ENCODE results near the gene HACE1.

HACE1 gene

DNA sequence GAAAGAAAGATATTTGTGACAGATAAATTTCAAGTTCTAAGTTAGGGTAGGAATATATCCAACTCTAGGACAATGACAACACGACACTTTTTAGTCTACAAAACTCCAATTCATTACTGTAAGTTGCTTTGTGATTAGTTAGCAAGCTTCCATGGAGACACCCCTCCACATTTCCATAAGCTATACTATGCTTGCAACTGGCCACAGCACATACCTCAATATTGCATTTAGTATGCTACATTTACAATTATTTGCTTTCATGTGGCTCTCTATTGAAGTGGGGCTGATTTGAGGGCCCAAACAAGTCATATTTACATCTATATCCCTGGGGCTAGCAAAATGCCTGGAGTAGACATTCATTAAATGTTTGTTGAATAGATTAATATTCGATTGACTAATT is 129.3 kb downstream of the HACE1 start:
- Mint-ChIP-seq H3K9me3 (no peaks in the 10 kb centered on the region), H3K4me3 (no peak overlapping the region), H3K27me3 (no peaks in the 10 kb centered on the region), H3K27ac (no peak overlapping the region), H3K4me1 (ENCODE audit: low read depth) (no peaks in the 10 kb centered on the region), H3K36me3 (ENCODE audit: low read depth) (peaks cover 16% of the 10 kb centered on the region)
- no peak for DNase-seq

DNA sequence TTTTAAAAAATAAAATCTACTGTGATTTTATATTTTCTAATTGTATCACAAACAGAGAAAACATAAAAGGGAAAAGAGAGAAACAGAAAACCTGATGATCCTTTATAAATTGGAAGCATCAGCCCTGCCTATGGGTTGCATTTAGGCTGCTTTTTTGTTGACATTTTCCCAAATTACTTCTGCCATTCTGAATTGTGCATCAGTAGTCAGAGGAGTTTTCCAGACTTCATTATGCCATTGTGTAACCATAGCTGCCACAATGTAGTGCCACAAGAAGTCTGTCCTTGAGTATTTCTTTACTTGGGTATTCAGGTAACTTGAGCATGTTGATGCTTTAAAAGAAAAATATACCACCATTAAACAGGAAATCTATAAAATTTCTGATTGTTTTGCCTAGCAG is 130.3 kb downstream of the HACE1 start:
- Mint-ChIP-seq H3K4me1 (ENCODE audit: low read depth) (no peaks in the 10 kb centered on the region), H3K4me3 (no peak overlapping the region), H3K27me3 (no peaks in the 10 kb centered on the region), H3K27ac (no peak overlapping the region), H3K36me3 (ENCODE audit: low read depth) (peaks cover 16% of the 10 kb centered on the region), H3K9me3 (no peaks in the 10 kb centered on the region)
- DNase-seq: no peak

DNA sequence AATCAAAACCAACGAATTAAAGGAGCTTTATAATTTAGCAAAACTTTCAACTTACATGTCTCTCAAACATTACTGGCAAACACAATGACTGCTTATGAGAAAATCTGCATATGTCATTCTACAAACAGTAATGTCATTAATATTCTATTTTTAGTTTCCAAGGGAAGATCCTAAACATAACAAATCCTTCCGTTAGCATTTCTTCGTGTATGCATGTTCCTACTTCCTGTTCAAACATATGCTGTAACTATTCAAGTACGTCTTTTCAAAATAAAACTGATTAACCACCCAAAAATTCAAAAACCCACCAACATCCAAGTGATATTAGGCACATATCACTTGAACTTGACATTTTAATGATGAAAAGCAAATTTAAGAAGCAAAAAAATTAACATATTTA is 131.3 kb downstream of the HACE1 start:
- peaks cover 16% of the 10 kb centered on the region for H3K36me3 Mint-ChIP-seq (ENCODE audit: low read depth)
- no peaks in the 10 kb centered on the region for H3K27me3 Mint-ChIP-seq
- H3K4me3 Mint-ChIP-seq: no peak overlapping the region
- no peak overlapping the region for H3K27ac Mint-ChIP-seq
- no peaks in the 10 kb centered on the region for H3K4me1 Mint-ChIP-seq (ENCODE audit: low read depth)
- DNase-seq: no peak
- H3K9me3 Mint-ChIP-seq: no peaks in the 10 kb centered on the region

- no peaks in the 10 kb centered on the region for H3K4me1 Mint-ChIP-seq (ENCODE audit: low read depth)
- no peaks in the 10 kb centered on the region for H3K9me3 Mint-ChIP-seq
- H3K27me3 Mint-ChIP-seq: no peaks in the 10 kb centered on the region
- H3K27ac Mint-ChIP-seq: no peak overlapping the region
- no peak overlapping the region for H3K4me3 Mint-ChIP-seq
- no peak for DNase-seq
- H3K36me3 Mint-ChIP-seq (ENCODE audit: low read depth): peaks cover 2% of the 10 kb centered on the region
Measured at GRCh38 chr6:104718672-104719071, 141.0 kb downstream of the HACE1 start.

DNA sequence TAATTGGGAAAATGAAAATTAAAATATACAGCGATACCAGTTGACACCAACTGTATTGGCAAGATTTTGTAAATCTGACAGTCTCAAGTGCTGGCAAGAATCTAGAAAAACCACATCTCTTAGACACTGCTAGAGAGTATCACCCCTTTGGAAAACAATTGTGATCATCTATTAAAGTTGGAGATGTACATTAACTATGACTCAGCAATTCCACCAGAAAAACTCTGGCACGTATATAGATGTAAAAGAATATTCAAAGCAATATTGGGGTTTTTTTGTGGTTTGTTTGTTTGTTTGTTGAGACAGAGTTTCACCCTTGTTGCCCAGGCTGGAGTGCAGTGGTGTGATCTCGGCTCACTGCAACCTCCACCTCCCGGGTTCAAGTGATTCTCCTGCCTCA is 142.9 kb downstream of the HACE1 start:
- DNase-seq: no peak
- Mint-ChIP-seq H3K9me3 (no peaks in the 10 kb centered on the region), H3K36me3 (ENCODE audit: low read depth) (peaks cover 2% of the 10 kb centered on the region), H3K27me3 (no peaks in the 10 kb centered on the region), H3K4me3 (no peak overlapping the region), H3K27ac (no peak overlapping the region), H3K4me1 (ENCODE audit: low read depth) (no peaks in the 10 kb centered on the region)

DNA sequence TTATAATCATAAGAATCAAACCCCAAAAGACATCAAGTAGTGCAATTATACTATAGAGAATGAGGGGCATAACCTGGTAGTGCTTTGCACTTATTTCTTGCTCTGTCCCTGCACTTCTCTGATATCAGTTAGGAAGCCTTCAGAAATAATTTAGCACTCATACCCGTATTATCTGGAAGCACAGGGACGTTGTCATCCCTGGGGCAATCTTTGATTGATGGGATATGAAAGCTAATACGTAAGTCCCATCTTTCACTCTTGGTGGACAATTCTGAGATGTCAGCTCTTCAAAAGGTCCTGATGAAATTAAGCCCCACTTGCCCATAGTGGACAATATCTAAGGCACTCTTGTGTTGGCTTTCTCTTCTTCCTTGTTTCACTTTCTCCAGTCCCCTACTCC is 144.9 kb downstream of the HACE1 start:
- Mint-ChIP-seq H3K4me1 (ENCODE audit: low read depth) (no peaks in the 10 kb centered on the region), H3K9me3 (no peaks in the 10 kb centered on the region), H3K27me3 (no peaks in the 10 kb centered on the region), H3K36me3 (ENCODE audit: low read depth) (peaks cover 2% of the 10 kb centered on the region), H3K4me3 (no peak overlapping the region), H3K27ac (no peak overlapping the region)
- no peak for DNase-seq

GRCh38 chr6:104713982-104714381 is 145.7 kb downstream of the HACE1 start:
- Mint-ChIP-seq H3K4me1 (ENCODE audit: low read depth) (no peaks in the 10 kb centered on the region), H3K4me3 (no peak overlapping the region), H3K9me3 (peaks cover 5% of the 10 kb centered on the region), H3K36me3 (ENCODE audit: low read depth) (peaks cover 2% of the 10 kb centered on the region), H3K27me3 (no peaks in the 10 kb centered on the region), H3K27ac (no peak overlapping the region)
- no peak for DNase-seq

GRCh38 chr6:104711371-104711770 is 148.3 kb downstream of the HACE1 start:
- H3K27ac Mint-ChIP-seq: no peak overlapping the region
- H3K27me3 Mint-ChIP-seq: no peaks in the 10 kb centered on the region
- H3K9me3 Mint-ChIP-seq: peaks cover 8% of the 10 kb centered on the region
- no peak for DNase-seq
- peaks cover 2% of the 10 kb centered on the region for H3K36me3 Mint-ChIP-seq (ENCODE audit: low read depth)
- H3K4me1 Mint-ChIP-seq (ENCODE audit: low read depth): peaks cover under 1% of the 10 kb centered on the region
- H3K4me3 Mint-ChIP-seq: no peak overlapping the region

DNA sequence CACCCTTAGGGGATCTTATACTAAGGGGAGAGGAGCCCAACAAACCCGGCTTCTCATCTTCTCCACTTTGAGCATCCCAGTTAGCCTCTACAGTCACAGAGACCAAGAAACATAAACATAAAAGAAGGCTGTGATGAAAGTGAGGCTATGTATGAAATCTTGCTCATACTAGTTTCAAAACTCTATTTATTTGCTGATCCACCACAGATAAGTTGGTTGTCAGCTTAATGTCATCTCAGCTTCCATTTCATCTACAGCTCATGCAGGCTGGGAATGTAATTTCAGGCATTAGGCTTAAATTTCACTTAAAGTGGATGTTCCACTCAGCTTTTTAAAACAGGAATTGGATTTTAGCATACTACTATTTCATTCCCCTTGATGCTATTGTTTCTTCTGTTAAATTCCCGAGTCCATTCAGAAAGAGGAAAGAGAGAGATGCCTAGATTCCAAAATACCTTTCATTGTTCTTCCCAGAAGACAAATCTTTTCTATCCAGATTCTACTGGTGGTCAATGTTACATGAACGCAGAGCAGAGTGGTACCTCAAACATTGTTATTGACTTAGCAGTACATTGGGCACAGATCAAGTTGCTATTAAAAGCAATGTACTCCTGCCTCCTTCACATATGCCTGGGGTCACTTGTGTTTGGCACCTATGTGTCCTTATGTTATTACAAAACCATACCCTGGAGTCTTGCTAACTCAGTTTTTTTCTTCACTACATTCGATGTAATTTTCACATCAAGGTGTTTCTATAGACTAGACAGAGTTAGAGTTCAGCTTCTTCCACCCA is 149.0 kb downstream of the HACE1 start:
- peaks cover 2% of the 10 kb centered on the region for H3K36me3 Mint-ChIP-seq (ENCODE audit: low read depth)
- no peaks in the 10 kb centered on the region for H3K27me3 Mint-ChIP-seq
- H3K27ac Mint-ChIP-seq: no peak overlapping the region
- no peak overlapping the region for H3K4me3 Mint-ChIP-seq
- H3K4me1 Mint-ChIP-seq (ENCODE audit: low read depth): peaks cover 6% of the 10 kb centered on the region
- H3K9me3 Mint-ChIP-seq: peaks cover 8% of the 10 kb centered on the region
- DNase-seq: no peak

GRCh38 chr6:104705916-104706442 is 153.7 kb downstream of the HACE1 start:
- Mint-ChIP-seq H3K4me3 (no peak overlapping the region), H3K27ac (no peak overlapping the region), H3K27me3 (no peaks in the 10 kb centered on the region), H3K36me3 (ENCODE audit: low read depth) (no peaks in the 10 kb centered on the region), H3K4me1 (ENCODE audit: low read depth) (peaks cover 37% of the 10 kb centered on the region), H3K9me3 (peaks cover 8% of the 10 kb centered on the region)
- DNase-seq: no peak

- H3K27ac Mint-ChIP-seq: peak overlapping the region; percentile 26
- peak overlapping the region; percentile 30 for H3K4me3 Mint-ChIP-seq
- H3K4me1 Mint-ChIP-seq (ENCODE audit: low read depth): peaks cover 37% of the 10 kb centered on the region
- no peak for DNase-seq
- no peaks in the 10 kb centered on the region for H3K36me3 Mint-ChIP-seq (ENCODE audit: low read depth)
- peaks cover 8% of the 10 kb centered on the region for H3K9me3 Mint-ChIP-seq
- no peaks in the 10 kb centered on the region for H3K27me3 Mint-ChIP-seq
Measured at GRCh38 chr6:104705095-104705707, 154.5 kb downstream of the HACE1 start.

- Mint-ChIP-seq H3K27ac (no peak overlapping the region), H3K4me1 (ENCODE audit: low read depth) (peaks cover 37% of the 10 kb centered on the region), H3K36me3 (ENCODE audit: low read depth) (no peaks in the 10 kb centered on the region), H3K4me3 (no peak overlapping the region), H3K9me3 (peaks cover 3% of the 10 kb centered on the region), H3K27me3 (no peaks in the 10 kb centered on the region)
- no peak for DNase-seq
Measured at GRCh38 chr6:104704191-104704590, 155.5 kb downstream of the HACE1 start.

DNA sequence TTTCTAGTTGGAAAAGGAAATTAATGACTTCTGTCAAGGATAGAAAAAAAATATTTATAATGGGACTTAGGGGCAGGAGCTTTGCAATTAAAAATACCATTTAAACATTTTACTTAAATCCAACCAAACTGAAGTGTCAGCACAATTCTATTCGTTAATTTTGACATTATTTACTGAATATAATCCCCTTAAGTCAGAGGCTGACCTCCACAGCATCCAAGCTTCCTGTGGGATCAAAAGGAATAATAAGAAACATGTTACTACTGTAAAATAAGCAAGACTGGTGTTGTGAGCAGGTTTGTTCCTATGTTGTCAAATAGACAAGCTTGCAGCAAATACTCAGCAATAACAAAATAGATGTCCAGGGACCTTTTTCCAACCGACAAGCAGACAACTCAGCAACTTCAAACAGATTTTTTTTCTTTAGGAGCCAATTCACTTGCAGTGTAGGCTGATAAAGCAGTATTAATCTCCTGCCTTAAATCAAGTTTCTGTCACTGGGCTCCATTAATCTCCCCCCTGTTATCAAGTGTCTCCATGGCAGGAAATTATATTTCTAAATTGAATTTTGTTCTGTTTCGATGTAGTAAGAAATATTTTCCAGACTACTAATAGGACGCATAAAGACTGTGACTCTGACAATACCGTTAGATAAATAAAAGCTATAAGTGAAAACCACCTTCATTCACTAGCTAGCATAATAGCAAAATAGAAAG is 157.4 kb downstream of the HACE1 start:
- Mint-ChIP-seq H3K9me3 (no peaks in the 10 kb centered on the region), H3K36me3 (ENCODE audit: low read depth) (no peaks in the 10 kb centered on the region), H3K4me3 (no peak overlapping the region), H3K27ac (no peak overlapping the region), H3K27me3 (no peaks in the 10 kb centered on the region), H3K4me1 (ENCODE audit: low read depth) (peaks cover 37% of the 10 kb centered on the region)
- DNase-seq: no peak

GRCh38 chr6:104700371-104701185 is 159.1 kb downstream of the HACE1 start:
- Mint-ChIP-seq H3K27ac (no peak overlapping the region), H3K4me3 (no peak overlapping the region), H3K9me3 (no peaks in the 10 kb centered on the region), H3K36me3 (ENCODE audit: low read depth) (no peaks in the 10 kb centered on the region), H3K4me1 (ENCODE audit: low read depth) (peaks cover 34% of the 10 kb centered on the region), H3K27me3 (no peaks in the 10 kb centered on the region)
- DNase-seq: no peak

Data from activated T-cell treated with anti-CD3 and anti-CD28 coated beads, Interleukin-2, amount 50 U/mL, for 24 hours (primary cell).